OCI-LY1 (cell line): ENCODE data around the gene VPS26B.

Source experiments
- H2AFZ ChIP-seq: fragments of 200-600 bp; sonication (generic), shearing (Covaris generic); 2 replicates; pipeline ENCODE4 v1.6.0; 2014; ENCODE audit warnings: antibody characterized with exemption, mild to moderate bottlenecking, low read length
- H3F3A ChIP-seq: fragments of 200-600 bp; sonication (generic), shearing (Covaris generic); 2 replicates; pipeline ENCODE4 v1.6.0; 2014; ENCODE audit warnings: mild to moderate bottlenecking, antibody characterized with exemption, low read length, moderate library complexity; ENCODE audit not compliant: insufficient read depth
- H3K27ac ChIP-seq: fragments of 200-600 bp; sonication (generic); 2 replicates; pipeline ENCODE4 v1.5.1; 2014; ENCODE audit warnings: low read length, mixed run types, mild to moderate bottlenecking, low read depth; ENCODE audit not compliant: poor library complexity, severe bottlenecking
- H3K27me3 ChIP-seq: fragments of 200-600 bp; sonication (generic); 2 replicates; pipeline ENCODE4 v1.6.0; 2014; ENCODE audit warnings: antibody characterized with exemption, mild to moderate bottlenecking, low read length, moderate library complexity; ENCODE audit not compliant: insufficient read depth
- H3K36me3 ChIP-seq: fragments of 200-600 bp; sonication (generic); 2 replicates; pipeline ENCODE4 v1.6.1; 2014; ENCODE audit warnings: mild to moderate bottlenecking, antibody characterized with exemption, low read length, moderate library complexity, mixed read lengths; ENCODE audit not compliant: insufficient read depth
- H3K4me1 ChIP-seq: fragments of 200-600 bp; sonication (generic); 2 replicates; pipeline ENCODE4 v1.5.1; 2014; ENCODE audit warnings: mild to moderate bottlenecking, low read length, moderate library complexity; ENCODE audit not compliant: insufficient read depth, severe bottlenecking
- H3K4me2 ChIP-seq: fragments of 200-600 bp; sonication (generic), shearing (Covaris generic); 2 replicates; pipeline ENCODE4 v1.6.1; 2014; ENCODE audit warnings: low read length
- H3K4me3 ChIP-seq: fragments of 200-600 bp; sonication (generic); 2 replicates; pipeline ENCODE4 v1.5.1; 2014; ENCODE audit warnings: low read length, low read depth, mild to moderate bottlenecking, mixed read lengths; ENCODE audit not compliant: poor library complexity, severe bottlenecking
- H3K79me2 ChIP-seq: fragments of 200-600 bp; shearing (Covaris generic); 2 replicates; pipeline ENCODE4 v1.6.1; 2016; ENCODE audit warnings: mixed run types, low read length, mixed read lengths; ENCODE audit not compliant: insufficient read depth
- H3K9ac ChIP-seq: fragments of 200-600 bp; sonication (generic), shearing (Covaris generic); 2 replicates; pipeline ENCODE4 v1.6.1; 2014; ENCODE audit warnings: mild to moderate bottlenecking, low read length, mixed read lengths
- H3K9me2 ChIP-seq: fragments of 200-600 bp; sonication (generic), shearing (Covaris generic); 2 replicates; pipeline ENCODE4 v1.6.1; 2014; ENCODE audit warnings: low read depth, mild to moderate bottlenecking, low read length, mixed read lengths
- H3K9me3 ChIP-seq: fragments of 200-600 bp; shearing (Covaris generic); 2 replicates; pipeline ENCODE4 v1.6.1; 2014; ENCODE audit warnings: low read length, mixed read lengths
- H4K20me1 ChIP-seq: fragments of 200-600 bp; sonication (generic), shearing (Covaris generic); 2 replicates; pipeline ENCODE4 v1.6.0; 2016; ENCODE audit warnings: mild to moderate bottlenecking, low read length; ENCODE audit not compliant: insufficient read depth
- CTCF ChIP-seq: fragments of 200-600 bp; sonication (generic), shearing (Covaris generic); IDR thresholded peaks from 2 replicates; pipeline ENCODE4 v1.5.1; 2017; ENCODE audit warnings: mild to moderate bottlenecking, antibody characterized with exemption, low read length, moderate library complexity, mixed read lengths
- EZH2 ChIP-seq: fragments of 200-600 bp; sonication (generic), shearing (Covaris generic); IDR thresholded peaks from 2 replicates; pipeline ENCODE4 v1.8.0; 2017; ENCODE audit warnings: borderline replicate concordance, mixed run types, mild to moderate bottlenecking, antibody characterized with exemption, low read length, moderate library complexity, mixed read lengths

The VPS26B gene

GRCh38 chr11:134294664-134295063 lies 70.2 kb downstream of the VPS26B start:
- no peaks in the 10 kb centered on the region for H3K79me2 ChIP-seq
- H3K36me3 ChIP-seq, result no peaks in the 10 kb centered on the region
- no peaks in the 10 kb centered on the region for H3F3A ChIP-seq
- H3K27ac ChIP-seq, result no peak overlapping the region
- no peaks in the 10 kb centered on the region for H3K4me1 ChIP-seq
- H3K9me2 ChIP-seq, result no peaks in the 10 kb centered on the region
- no peak overlapping the region for H2AFZ ChIP-seq
- H3K27me3 ChIP-seq, result no peaks in the 10 kb centered on the region
- no peak overlapping the region for H3K4me3 ChIP-seq
- no peak overlapping the region for H3K9ac ChIP-seq
- TF ChIP-seq CTCF, result no peak
- TF ChIP-seq EZH2, result no peak
- no peak overlapping the region for H3K4me2 ChIP-seq
- no peaks in the 10 kb centered on the region for H4K20me1 ChIP-seq
- no peaks in the 10 kb centered on the region for H3K9me3 ChIP-seq
